ENCODE measurements around the gene SMCP.

The SMCP gene

GRCh38 chr1:152878042-152878441, at the start of gene SMCP:
SMCP (plus strand) TSS chr1:152878322; CDS start chr1:152884423, 6,101 bp downstream.
- H3K4me3 ChIP-seq (replicated peaks in 1 of 2; ENCODE audit: low read depth in 2 of 2, low read length in 2 of 2): no peak within 1 kb of the TSS
- TF ChIP-seq CTCF (IDR thresholded peaks at IDR 0.05; ENCODE audit: low read depth, low read length): no peak
- no peak for DNase-seq (ENCODE audit: low read depth in 2 of 2)

- TF ChIP-seq CTCF (IDR thresholded peaks at IDR 0.05; ENCODE audit: low read depth, low read length): no peak
- no peak overlapping the region for H3K4me3 ChIP-seq (replicated peaks in 1 of 2; ENCODE audit: low read depth in 2 of 2, low read length in 2 of 2)
- no peak for DNase-seq (ENCODE audit: low read depth in 2 of 2)
Measured at GRCh38 chr1:152836870-152837269, 41.3 kb upstream of the SMCP start.

- H3K4me3 ChIP-seq (replicated peaks in 1 of 2; ENCODE audit: low read depth in 2 of 2, low read length in 2 of 2): no peak within 1 kb of the TSS
- TF ChIP-seq CTCF (IDR thresholded peaks at IDR 0.05; ENCODE audit: low read depth, low read length): no peak
- DNase-seq (ENCODE audit: low read depth in 2 of 2): no peak
Measured at GRCh38 chr1:152842556-152842955, 35.6 kb upstream of the SMCP start, which contains the start of gene LCE6A. LCE6A (plus strand) TSS chr1:152842856; CDS start chr1:152843521, 665 bp downstream.

GRCh38 chr1:152855661-152856060, 22.5 kb upstream of the SMCP start:
- no peak for TF ChIP-seq CTCF (IDR thresholded peaks at IDR 0.05; ENCODE audit: low read depth, low read length)
- DNase-seq (ENCODE audit: low read depth in 2 of 2): no peak
- H3K4me3 ChIP-seq (replicated peaks in 1 of 2; ENCODE audit: low read depth in 2 of 2, low read length in 2 of 2): no peak overlapping the region

- no peak overlapping the region for H3K4me3 ChIP-seq (replicated peaks in 1 of 2; ENCODE audit: low read depth in 2 of 2, low read length in 2 of 2)
- no peak for DNase-seq (ENCODE audit: low read depth in 2 of 2)
- TF ChIP-seq CTCF (IDR thresholded peaks at IDR 0.05; ENCODE audit: low read depth, low read length): no peak
Measured at GRCh38 chr1:152858062-152858461, 20.1 kb upstream of the SMCP start.

GRCh38 chr1:152859696-152860095, 18.4 kb upstream of the SMCP start, which contains the start of gene LCE7A:
LCE7A (plus strand) TSS chr1:152859996; CDS start chr1:152860698, 702 bp downstream.
- no peak within 1 kb of the TSS for H3K4me3 ChIP-seq (replicated peaks in 1 of 2; ENCODE audit: low read depth in 2 of 2, low read length in 2 of 2)
- DNase-seq (ENCODE audit: low read depth in 2 of 2): no peak
- TF ChIP-seq CTCF (IDR thresholded peaks at IDR 0.05; ENCODE audit: low read depth, low read length): no peak

GRCh38 chr1:152860129-152860528, 18.0 kb upstream of the SMCP start:
- TF ChIP-seq CTCF (IDR thresholded peaks at IDR 0.05; ENCODE audit: low read depth, low read length): no peak
- no peak for DNase-seq (ENCODE audit: low read depth in 2 of 2)
- H3K4me3 ChIP-seq (replicated peaks in 1 of 2; ENCODE audit: low read depth in 2 of 2, low read length in 2 of 2): no peak overlapping the region
